GM18499 (cell line): Measurements from ENCODE around the gene USH2A.

Experiments used
- ATAC-seq: cut with Tn5 transposase; IDR thresholded peaks from one replicate; pipeline ENCODE4 v1.9.1; 2021; ENCODE audit warnings: moderate number of reproducible peaks; ENCODE audit not compliant: insufficient read depth, unreplicated experiment

The USH2A gene

DNA sequence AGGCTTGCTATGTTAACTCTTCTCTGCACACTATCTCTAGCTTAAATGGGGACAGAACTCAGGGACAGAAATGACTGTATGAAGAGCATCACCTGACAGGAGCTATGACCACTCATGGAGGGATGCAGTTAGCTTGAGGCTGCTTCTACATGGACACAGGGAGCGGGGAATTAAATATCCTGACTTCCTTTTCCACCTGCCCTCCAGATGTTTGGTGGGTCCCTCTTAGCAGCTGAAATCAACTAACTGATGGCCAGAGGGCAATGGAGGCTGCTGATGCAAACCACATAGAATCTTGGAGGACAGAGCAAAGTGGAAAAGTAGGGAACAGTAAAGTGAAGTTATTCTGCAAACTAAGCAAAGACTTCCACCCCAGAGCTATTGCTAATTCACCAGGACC, 214.1 kb downstream of the USH2A start:
- no peak for ATAC-seq

DNA sequence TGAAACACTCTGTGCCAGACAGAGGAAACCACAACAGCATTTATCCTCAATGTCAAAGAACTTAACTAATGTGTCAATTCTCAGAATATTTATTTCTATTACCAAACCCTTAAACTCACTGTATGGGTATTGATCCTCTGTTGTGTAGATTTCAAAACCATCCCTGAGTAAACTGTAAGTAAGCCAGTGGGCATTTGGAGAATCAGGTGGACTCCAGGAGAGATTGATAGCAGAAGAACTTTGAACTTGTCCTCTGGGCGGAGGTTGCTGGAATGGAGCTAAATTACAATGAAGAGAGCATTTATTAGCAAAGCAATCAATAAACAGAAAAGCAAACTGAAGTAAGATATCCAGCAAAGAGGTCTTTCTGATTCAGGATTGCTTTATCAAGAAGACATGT, 216.1 kb downstream of the USH2A start:
- no peak for ATAC-seq

GRCh38 chr1:216205176-216205575, 218.1 kb downstream of the USH2A start:
- no peak for ATAC-seq

DNA sequence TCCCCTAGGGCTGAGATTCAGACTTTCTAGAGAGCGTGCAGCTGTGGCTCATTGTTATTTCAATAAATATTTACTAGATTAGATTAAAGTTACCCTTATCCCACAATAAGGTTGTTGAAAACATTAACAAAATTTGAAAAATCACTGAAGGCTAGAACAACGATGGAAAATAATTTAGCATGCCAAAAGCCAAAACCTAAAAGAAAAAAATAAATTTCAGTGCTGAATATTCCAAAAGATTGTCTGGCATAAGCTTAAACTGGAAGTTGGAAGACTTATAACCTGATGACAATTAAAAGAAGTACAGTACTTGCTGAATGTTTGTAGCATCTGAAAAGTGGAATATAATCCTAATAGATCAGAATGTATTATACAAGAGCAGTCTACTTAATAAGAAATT, 221.3 kb downstream of the USH2A start:
- no peak for ATAC-seq

DNA sequence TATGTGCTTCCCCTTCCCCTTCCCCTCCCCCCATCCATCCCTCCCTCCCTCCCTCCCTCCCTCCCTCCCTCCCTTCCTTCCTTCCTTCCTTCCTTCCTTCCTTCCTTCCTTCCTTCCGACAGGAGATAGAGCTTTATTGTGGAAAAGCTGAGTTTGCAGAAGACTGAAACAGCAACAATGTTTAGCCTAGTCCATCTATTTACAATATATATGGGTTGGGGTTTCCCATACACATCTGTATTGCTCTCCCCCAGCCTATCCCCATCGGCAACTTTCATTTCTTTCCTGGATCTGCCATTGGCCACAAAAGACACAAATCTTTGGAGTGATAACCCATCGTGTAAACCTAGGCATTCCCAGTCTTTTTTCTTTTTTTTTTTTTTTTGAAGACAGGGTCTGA, 222.3 kb downstream of the USH2A start:
- ATAC-seq, result no peak

DNA sequence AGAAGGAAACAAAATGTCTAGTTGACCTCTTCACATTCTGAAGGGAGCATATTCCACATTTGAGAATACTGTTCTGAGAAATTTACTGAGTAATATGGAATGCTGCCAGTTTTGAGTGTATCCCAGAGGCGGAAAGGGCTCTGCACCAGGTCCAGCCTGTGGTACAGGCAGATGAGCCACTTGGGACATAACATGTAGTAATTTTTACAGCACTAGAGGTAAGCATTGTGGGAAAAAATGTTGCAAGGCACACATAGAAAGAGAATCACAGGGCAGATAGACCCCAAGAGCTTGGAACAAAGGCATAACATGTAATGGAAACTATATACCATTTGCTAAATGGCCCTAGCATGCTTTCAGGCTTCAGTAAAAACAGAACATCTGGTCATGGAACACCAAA, 228.5 kb downstream of the USH2A start:
- no peak for ATAC-seq

GRCh38 chr1:216193839-216194443, 229.3 kb downstream of the USH2A start:
- no peak for ATAC-seq

DNA sequence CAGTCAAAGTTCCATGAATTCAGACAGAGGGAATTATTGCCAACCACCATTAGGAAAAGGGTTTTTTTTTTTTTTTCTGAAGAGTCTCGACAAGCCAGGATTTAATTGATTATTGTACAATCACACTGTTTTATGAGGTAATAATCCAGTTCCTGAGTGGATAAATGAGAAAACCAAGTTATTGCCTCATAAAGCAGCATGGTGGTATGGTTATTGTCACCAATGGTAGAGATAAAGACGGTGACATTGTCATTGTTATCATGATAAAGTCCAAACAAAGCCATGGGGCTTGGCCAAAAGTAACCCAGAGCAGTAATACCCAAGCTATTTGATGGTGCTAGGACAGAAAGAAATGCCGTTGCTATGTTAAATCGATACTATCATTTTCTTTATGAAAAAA, 232.8 kb downstream of the USH2A start:
- ATAC-seq, result no peak

DNA sequence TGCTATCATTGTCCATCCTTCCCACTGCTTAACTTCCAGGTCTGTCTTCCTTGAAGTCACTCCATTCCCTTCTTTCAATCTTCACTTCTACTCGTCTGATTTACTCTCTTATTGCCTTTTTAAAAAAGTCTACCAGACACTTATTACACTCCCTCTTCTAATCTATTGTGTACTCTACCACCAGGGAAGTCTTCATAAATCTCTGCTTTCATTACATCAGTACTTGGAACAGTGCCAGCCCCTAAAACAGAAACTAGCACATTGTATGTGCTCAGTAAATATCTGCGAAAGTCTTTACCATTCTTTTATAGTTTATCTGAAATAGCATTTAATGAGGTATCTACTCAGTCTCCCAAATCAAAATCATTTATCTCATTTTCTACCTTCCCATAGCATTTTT, 236.4 kb downstream of the USH2A start:
- ATAC-seq, result no peak

DNA sequence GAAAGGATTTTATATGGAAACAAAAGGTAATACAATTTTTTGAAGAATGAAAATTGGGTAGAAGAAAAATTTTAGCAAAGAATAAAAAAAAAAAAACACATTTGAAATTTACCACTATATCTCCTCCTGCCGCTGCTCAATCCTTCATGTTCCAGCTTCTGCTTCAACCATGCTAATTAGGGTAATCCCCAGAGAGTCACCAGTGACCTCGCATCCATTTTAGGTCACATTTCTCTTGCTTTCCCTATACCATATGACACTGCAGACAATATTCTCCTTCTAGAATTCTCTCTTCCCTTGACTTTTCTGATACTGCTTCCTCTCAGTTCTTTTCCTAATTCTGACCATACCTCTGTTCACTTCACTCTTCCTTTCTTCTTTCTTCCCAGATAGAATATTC, 237.1 kb downstream of the USH2A start:
- ATAC-seq, result no peak

- no peak for ATAC-seq
These were observed 239.0 kb downstream of the USH2A start for GRCh38 chr1:216184126-216184680.

- no peak for ATAC-seq
These were observed 239.8 kb downstream of the USH2A start for GRCh38 chr1:216183454-216183853.

- no peak for ATAC-seq
These were observed 240.2 kb downstream of the USH2A start for GRCh38 chr1:216183007-216183406.

- no peak for ATAC-seq
These were observed 241.7 kb downstream of the USH2A start for GRCh38 chr1:216181590-216181989.

- no peak for ATAC-seq
These were observed 245.0 kb downstream of the USH2A start for GRCh38 chr1:216178281-216178680.

DNA sequence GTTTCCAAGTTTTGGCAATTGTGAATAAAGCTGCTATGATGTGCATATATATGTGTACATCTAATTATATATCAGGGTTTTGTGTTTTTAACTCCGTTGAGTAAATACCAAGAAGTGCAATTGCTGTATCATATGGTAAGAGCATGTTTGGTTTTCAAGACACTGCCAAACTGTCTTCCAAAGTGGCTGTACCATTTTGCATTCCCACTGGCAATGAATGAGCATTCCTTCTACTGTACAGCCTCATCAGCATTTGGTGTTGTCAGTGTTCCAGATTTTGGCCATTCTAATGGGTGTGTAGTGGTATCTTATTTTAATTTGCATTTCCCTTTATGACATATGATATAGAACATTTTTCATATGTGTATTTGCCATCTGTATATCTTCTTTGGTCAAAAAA, 246.3 kb downstream of the USH2A start:
- no peak for ATAC-seq

DNA sequence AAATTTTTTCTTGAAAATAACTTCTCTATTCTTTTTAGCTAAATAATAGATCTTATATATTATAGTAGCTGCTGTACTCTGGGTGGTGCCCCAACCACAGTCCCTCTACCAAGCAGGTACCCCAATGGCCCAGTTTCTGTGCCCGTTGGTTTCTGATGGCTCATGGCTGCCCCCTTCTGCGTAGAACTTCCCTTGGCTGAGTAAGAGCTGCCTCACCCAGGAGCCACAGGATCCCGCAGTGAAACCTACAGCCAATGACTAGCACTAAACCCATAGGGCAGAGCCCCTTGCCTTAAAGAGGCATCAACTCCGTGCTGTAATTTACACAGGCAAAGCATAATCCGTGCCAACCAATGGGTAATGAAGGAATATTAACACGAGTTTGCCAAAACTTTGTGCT, 247.5 kb downstream of the USH2A start:
- no peak for ATAC-seq

- ATAC-seq, result no peak
These were observed 249.8 kb downstream of the USH2A start for GRCh38 chr1:216173376-216173995.

DNA sequence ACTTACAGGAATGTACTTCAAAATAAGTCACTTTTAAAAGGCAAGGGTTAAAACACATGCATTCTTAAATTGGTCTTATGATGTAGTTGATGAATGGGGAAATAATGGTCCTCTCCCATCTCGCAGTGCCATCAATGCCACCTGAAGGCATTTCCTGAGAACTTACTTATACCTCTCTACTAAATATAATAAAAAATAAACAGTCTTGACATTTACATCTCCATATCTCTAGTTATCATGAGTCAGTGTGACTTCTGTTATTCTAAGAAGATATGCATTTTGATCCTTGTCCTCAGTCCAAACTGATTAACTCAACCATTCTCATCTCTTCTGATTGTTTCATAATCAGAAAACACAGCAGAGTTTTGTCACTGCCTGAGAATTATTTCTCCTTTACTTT, 253.9 kb downstream of the USH2A start:
- ATAC-seq, result no peak

GRCh38 chr1:216168546-216168945, 254.7 kb downstream of the USH2A start:
- no peak for ATAC-seq

GRCh38 chr1:216154063-216154462, 269.2 kb downstream of the USH2A start:
- ATAC-seq, result no peak

DNA sequence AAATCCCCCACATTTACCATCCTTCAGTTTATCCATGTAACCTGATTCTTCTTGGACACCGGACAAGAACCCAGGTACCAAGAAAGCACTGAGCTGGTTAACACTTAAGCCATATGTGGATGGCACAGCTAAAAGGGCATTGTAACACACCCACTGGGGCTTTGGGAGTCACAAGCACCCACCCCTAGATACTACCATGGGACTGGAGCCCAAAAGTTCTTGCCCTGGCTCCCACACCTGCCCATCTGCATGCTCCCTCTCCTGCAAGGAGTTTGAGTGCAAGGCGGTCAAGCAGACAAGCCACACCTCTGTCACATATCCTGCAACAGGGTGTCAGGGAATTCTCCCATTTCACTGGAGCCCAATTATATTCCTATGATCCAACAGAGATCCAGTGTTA, 270.1 kb downstream of the USH2A start:
- ATAC-seq, result no peak
